Small intestine (tissue), 7 donors: ENCODE measurements around the gene FBF1. TPM values are rescaled to one million over a fixed set of nuclear protein-coding genes. Genes with fewer than 3 reads are reported as not detected.

Experiments
- DNase-seq, 2 donors: peaks; one replicate each; pipeline versions ENCODE4 v3.0.0 to v3.0.0-alpha.2; 2013
- FAIRE-seq: peaks from 2 replicates; lab custom pipeline; 2012; peaks lifted over from hg19 to GRCh38; lab: Jason Lieb, UNC
- H3K27ac ChIP-seq, 3 donors: one replicate each; pipeline ENCODE4 v1.5.1; 2013; ENCODE audit warnings: low read length in 2 of 3, mild to moderate bottlenecking in 2 of 3, control low read depth in 1 of 3, inconsistent platforms in 1 of 3, low read depth in 1 of 3, moderate library complexity in 1 of 3
- H3K27me3 ChIP-seq, 3 donors: one replicate each; pipeline ENCODE4 v1.6.1; 2013; ENCODE audit warnings: low read length in 3 of 3, inconsistent platforms in 1 of 3; ENCODE audit not compliant: control insufficient read depth in 3 of 3, insufficient read depth in 3 of 3
- H3K36me3 ChIP-seq, 3 donors: one replicate each; pipeline ENCODE4 v1.6.1; 2013; ENCODE audit warnings: low read length in 3 of 3, inconsistent platforms in 1 of 3, low read depth in 1 of 3, mild to moderate bottlenecking in 1 of 3, moderate library complexity in 1 of 3; ENCODE audit not compliant: control insufficient read depth in 3 of 3, insufficient read depth in 2 of 3
- H3K4me1 ChIP-seq, 3 donors: one replicate each; pipeline ENCODE4 v1.6.1; 2013; ENCODE audit warnings: low read length in 2 of 3, inconsistent platforms in 1 of 3, low read depth in 1 of 3, mild to moderate bottlenecking in 1 of 3, moderate library complexity in 1 of 3; ENCODE audit not compliant: control insufficient read depth in 3 of 3, insufficient read depth in 2 of 3
- H3K4me3 ChIP-seq, 3 donors: one replicate each; pipeline ENCODE4 v1.5.1; 2013; ENCODE audit warnings: low read length in 3 of 3, control low read depth in 1 of 3, inconsistent platforms in 1 of 3, low read depth in 1 of 3, mild to moderate bottlenecking in 1 of 3, moderate library complexity in 1 of 3
- H3K9me3 ChIP-seq, 2 donors: one replicate each; pipeline ENCODE4 v1.6.1; 2013; ENCODE audit warnings: low read depth in 1 of 2, low read length in 1 of 2; ENCODE audit not compliant: control insufficient read depth in 2 of 2, insufficient read depth in 1 of 2
- WGBS, 3 donors: extraction: QIAGEN DNeasy Blood & Tissue Kit; methylation state at CpG; one replicate each; pipeline ENCODE4 v1.1.7; 2013; 5-methylcytosine and 5-hydroxymethylcytosine counted together
- polyA plus RNA-seq, 4 donors: library from polyadenylated mRNA; stranded (reverse) in 3 of 4; unstranded in 1 of 4; fragments of 200-250 nt in 3 of 4; fragments of 120-200 nt in 1 of 4; gene quantifications; one replicate each; pipeline versions ENCODE4 v1.2.1 to v1.2.3, GENCODE V29; 2013
- donor health status: healthy with polysubstance abuse.
- donor health status: control.
- donor health status: control.
- donor health status: Bipolar disorder and iron deficiency.
- donor health status: healthy.

FBF1 gene
- polyA plus RNA-seq, 4 donors = 2.2 to 45.7 (median 5.4) TPM

DNA sequence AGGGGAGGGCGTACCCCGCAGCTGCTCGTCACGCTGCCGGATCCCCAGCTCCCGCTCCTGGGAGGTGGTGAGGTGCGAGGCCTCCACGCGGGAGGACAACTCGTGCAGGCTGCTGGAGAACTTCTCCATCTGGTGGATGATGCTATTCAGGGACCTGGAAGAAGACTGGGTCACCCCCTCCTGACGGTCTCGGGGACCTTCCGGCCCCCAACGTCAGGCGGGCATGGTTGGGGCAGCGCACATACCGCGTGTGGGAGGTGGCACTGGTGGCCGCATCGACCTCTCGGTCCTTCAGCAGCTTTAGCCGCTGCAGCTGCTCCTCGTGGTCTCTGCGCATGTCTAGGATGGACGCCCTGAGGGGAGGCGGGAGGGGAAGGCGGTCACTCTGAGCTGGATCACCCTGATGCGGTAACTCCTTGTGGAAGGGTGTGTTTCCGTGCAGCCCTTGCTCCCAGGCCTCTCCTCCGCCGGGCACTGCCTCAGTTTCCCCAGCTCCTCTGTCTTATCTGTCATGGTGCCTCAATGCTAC is 22.9 kb downstream of the FBF1 start:
- H3K4me1 ChIP-seq = peaks cover 0 to 13% (median under 1%) of the 10 kb centered on the region in 3 donors
- H3K36me3 ChIP-seq = peaks cover 0 to 99% (median 0%) of the 10 kb centered on the region in 3 donors
- FAIRE-seq = no peak
- 94 to 96% (median 95%) methylated on average over 31 of the region's 31 CpGs for WGBS, 3 donors
- no peaks in the 10 kb centered on the region for H3K27me3 ChIP-seq
- no peak overlapping the region for H3K4me3 ChIP-seq
- no peaks in the 10 kb centered on the region for H3K9me3 ChIP-seq
- no peak overlapping the region for H3K27ac ChIP-seq
- no peak for DNase-seq

DNA sequence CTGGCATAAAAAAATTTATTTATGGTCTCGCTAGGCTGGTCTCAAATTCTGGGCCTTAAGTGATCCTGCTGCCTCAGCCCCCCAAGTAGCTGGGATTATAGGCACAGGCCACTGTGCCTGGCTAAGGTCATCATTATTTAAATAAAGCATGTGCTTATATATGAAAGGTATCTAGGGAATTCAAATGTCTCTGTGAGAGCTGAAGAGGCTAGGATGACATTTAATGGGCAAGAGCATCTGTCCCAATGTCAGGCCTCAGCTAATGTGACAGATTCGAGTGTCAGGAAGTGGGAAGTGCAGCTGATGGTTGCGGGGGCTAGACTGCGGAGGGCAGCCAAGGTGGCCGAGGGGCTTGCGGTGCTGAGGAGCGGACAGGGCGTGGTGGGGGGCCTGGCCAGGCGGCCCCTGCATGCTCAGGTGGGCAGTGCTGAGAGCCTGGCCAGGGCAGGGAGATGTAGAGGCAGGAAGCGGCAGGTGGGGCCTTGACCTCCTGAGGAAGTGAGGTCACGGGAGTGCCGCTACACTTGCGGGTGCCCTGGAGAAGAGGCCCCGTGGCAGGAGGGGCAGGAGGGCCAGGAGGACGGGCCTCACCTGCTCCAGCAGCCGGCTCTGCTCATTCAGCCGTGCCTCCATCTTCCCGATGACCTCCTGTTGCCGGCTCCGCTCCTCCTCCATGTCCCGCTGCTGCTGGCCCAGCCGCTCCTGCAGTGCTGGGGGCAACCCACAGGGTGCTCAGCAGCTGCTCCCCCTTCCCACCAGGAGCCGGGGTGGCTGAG is 23.5 kb downstream of the FBF1 start:
- H3K36me3 ChIP-seq = peaks cover 0 to 97% (median 0%) of the 10 kb centered on the region in 3 donors
- WGBS, 3 donors = 87 to 92% (median 89%) methylated on average over 19 to 22 of the region's 23 CpGs

DNA sequence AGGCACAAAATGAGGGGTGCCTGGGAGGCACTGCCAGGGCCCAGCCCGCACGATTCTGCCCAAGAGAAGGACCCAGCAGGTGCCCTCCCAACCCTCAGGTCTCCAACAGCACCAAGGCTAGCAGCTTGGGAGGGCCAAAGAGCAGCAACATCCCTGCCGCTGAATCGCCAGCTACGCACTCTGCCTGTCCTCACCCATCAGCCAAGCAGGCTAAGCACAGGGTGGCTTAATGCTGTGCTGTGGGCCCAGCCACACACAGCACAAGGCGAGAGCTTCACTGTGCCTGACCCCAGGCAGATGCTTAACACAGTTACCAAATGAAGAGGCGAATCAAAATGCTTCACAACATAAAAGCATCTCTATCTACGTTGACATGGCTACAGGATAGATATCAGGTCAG is 25.6 kb downstream of the FBF1 start:
- Histone ChIP-seq H3K36me3 (peaks cover 0 to 97% (median 0%) of the 10 kb centered on the region in 3 donors), H3K27ac (no peak overlapping the region), H3K4me1 (no peaks in the 10 kb centered on the region), H3K4me3 (no peak overlapping the region), H3K27me3 (no peaks in the 10 kb centered on the region), H3K9me3 (no peaks in the 10 kb centered on the region)
- FAIRE-seq (no peak), DNase-seq (no peak)
- WGBS, 3 donors = 83 to 89% (median 87%) methylated on average over 8 of the region's 8 CpGs

More for the DNA sequence above, 23.5 kb downstream of the FBF1 start:
- FAIRE-seq = no peak
- Histone ChIP-seq H3K9me3 (no peaks in the 10 kb centered on the region), H3K27ac (no peak overlapping the region), H3K4me3 (no peak overlapping the region), H3K27me3 (no peaks in the 10 kb centered on the region), H3K4me1 (peaks cover 0 to 7% (median 0%) of the 10 kb centered on the region in 3 donors)
- DNase-seq = no peak

DNA sequence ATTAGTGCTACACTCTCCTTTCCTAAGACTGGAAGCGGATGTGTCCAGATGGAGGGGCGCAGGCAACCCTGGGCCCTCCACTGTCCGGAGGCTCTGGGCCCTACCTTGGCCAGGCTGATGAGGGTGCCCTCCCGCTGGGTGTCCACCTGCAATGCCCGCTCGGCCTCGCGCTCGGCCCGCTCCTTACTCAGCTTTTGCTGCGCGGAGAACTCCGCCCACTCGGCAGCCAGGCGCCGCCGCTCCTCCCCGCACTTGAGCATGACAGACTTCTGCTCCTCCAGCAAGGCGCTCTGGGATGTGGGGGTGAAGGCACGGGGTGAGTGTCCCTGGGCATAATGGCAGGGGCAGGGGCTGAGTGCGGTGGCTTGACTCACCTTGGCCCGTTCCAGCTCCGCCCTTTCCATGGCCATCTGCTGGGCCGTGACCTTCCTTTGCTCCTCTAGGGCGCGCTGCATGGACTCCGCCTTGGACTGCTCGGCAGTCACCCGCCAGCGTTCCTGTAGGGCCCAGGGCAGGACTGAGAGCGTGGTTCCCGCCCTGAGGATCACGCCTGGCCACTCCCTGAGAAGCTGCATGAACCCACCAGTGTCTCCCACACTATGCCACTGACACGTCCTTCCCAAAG is 26.1 kb downstream of the FBF1 start:
- H3K4me3 ChIP-seq = no peak overlapping the region
- no peaks in the 10 kb centered on the region for H3K4me1 ChIP-seq
- H3K36me3 ChIP-seq = peaks cover 0 to 97% (median 0%) of the 10 kb centered on the region in 3 donors
- no peaks in the 10 kb centered on the region for H3K27me3 ChIP-seq
- no peak overlapping the region for H3K27ac ChIP-seq
- 93 to 96% (median 94%) methylated on average over 34 of the region's 34 CpGs for WGBS, 3 donors
- DNase-seq = no peak
- H3K9me3 ChIP-seq = no peaks in the 10 kb centered on the region
- FAIRE-seq = no peak

DNA sequence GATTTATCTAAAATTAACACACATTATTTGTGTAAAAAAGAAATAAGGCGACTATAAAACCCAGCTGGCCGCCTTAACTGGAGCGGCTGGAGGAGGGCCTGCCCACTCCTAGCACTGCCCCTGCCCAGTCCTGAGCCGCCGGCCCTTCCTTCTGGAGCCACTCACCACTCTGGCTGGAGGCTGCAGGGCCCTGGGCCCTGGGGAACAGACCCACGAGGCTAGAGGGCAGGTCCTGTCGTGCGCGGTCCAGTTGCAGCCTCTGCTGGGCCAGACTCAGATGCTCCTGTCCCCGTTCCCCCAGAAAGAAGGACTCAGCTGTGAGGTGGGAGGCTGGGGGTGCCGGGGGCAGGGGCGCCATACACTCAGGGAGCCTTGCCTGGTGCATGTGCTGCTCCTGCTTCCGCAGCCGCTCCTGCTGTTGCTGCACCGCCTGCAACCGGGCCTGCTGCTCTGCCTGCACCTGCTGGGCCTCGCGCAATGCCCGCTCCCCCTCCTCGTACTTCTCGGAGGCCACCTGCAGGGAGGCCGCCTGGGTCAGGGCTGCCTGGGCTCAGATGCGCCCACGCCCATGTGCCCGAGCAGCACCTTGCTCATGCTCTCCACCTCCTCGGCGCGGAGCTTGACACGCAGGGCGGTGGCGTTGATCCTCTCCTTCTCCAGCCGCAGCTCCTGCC is 27.2 kb downstream of the FBF1 start:
- no peak overlapping the region for H3K4me3 ChIP-seq
- no peaks in the 10 kb centered on the region for H3K9me3 ChIP-seq
- H3K4me1 ChIP-seq = no peaks in the 10 kb centered on the region
- 92 to 95% (median 95%) methylated on average over 27 to 32 of the region's 32 CpGs for WGBS, 3 donors
- no peak overlapping the region for H3K27ac ChIP-seq
- FAIRE-seq = no peak
- H3K27me3 ChIP-seq = no peaks in the 10 kb centered on the region
- DNase-seq = no peak
- H3K36me3 ChIP-seq = peaks cover 0 to 96% (median 0%) of the 10 kb centered on the region in 3 donors

DNA sequence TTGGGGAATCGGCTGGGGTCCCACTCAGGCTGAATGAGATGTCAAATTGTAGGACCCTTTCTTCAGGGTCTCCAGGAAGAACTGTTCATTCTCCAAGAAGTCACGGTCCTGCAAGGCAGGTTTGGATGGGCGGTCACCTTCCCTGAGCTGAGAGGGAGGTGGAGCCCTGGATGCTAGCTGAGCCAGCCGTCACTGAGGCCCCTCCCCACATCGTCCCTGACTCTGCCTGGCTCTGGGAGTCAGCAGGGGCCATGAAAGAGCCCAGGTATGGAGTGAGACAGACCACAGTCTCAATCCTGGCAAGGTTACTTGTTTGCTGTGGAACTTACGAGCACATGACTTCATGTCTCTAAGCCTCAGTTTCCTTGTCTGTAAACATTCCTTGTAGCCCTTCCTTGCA is 30.1 kb downstream of the FBF1 start:
- Histone ChIP-seq H3K9me3 (no peaks in the 10 kb centered on the region), H3K27ac (no peak overlapping the region), H3K4me3 (no peak overlapping the region), H3K36me3 (peaks cover 0 to 79% (median 0%) of the 10 kb centered on the region in 3 donors), H3K4me1 (peaks cover 0 to 6% (median 0%) of the 10 kb centered on the region in 3 donors), H3K27me3 (no peaks in the 10 kb centered on the region)
- FAIRE-seq (no peak), DNase-seq (no peak)
- 77 to 84% (median 80%) methylated on average over 6 of the region's 6 CpGs for WGBS, 3 donors

DNA sequence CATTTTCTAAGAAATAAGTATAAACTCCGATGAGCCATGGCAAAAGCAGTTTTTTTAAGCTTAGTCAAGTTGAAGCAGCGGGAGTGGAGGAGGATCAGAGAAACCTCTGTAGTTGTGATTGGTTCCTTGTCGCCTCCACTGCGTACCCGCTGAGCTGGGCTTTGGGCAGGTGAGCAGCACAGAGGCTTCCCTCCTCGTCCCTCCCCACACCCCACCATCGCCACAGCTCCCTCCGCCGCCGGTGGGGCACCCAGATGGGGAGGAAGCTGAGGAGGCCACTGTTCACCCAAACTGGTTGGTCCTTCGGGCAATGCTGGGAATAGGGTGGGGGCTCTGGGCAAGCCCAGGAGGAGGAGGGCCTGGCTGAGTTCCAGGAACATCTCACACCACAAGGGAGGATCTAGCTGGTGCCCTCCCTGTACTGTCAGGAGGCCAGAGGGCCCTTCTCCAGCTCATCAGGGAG is 31.0 kb downstream of the FBF1 start:
- Histone ChIP-seq H3K9me3 (no peaks in the 10 kb centered on the region), H3K4me3 (no peak overlapping the region), H3K27ac (no peak overlapping the region), H3K36me3 (peaks cover 0 to 71% (median 0%) of the 10 kb centered on the region in 3 donors), H3K27me3 (no peaks in the 10 kb centered on the region), H3K4me1 (peaks cover 0 to 12% (median 0%) of the 10 kb centered on the region in 3 donors)
- DNase-seq = no peak
- no peak for FAIRE-seq
- 17 to 49% (median 40%) methylated on average over 11 of the region's 11 CpGs for WGBS, 3 donors
